MV-4-11 (cell line): ENCODE measurements around the gene SLC6A18.
A peak's percentile ranks its signal among the peaks of the same experiment; 100 is the strongest.

Experiments
- DNase-seq: peaks from one replicate; lab custom pipeline; 2025; lab: John Stamatoyannopoulos, UW

The SLC6A18 gene

DNA sequence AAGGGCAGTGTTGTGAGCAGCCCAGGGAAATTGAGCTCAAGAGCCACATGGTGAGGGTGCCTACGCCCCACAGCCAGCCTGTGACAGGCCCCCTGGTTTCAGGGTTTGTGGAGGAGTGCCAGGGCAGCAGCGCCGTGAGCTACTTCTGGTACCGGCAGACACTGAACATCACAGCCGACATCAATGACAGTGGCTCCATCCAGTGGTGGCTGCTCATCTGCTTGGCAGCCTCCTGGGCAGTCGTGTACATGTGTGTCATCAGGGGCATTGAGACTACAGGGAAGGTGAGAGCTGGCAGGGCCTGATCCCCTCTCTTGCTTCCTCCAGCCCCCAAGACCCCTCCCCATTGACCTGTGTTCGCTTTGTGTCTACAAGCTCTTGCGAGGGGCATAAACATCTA, 10.2 kb downstream of the SLC6A18 start:
- DNase-seq, result peak; percentile 43

GRCh38 chr5:1235838-1236237, 10.7 kb downstream of the SLC6A18 start:
- no peak for DNase-seq

- no peak for DNase-seq
These were observed 14.5 kb downstream of the SLC6A18 start for GRCh38 chr5:1239505-1240251.

DNA sequence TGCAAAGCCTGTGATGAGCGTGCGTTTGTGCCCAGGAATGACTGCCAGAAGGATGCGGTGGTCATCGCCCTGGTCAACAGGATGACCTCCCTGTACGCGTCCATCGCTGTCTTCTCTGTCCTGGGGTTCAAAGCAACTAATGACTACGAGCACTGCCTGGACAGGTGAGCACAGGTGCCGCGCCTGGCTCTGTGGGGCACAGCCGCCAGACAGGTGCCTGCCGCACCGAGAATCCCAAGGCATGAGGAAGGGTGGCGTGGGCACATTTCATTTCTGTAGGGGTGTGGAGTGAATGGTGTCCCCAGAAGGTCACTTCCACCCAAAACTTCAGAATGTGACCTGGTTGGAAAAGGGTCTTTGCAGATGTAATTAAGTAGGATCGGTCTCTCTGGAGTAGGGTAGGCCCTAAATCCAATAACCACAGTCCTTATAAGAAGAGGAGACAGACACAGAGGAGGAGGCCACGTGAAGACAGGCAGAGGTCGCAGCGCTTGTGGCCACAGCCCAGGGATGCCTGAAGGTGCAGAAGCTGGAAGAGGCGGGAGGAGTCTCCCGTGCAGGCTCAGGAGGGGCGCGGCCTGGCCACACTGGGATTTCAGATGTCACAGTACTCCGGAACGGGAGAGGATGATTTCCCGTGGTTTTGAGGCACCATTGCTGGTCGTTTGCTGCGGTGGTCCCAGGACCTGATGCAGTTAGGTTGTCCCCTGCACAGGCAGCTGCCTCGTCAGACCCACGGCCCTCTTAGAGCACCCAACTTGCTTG, 15.5 kb downstream of the SLC6A18 start:
- DNase-seq, result no peak

- no peak for DNase-seq
These were observed 16.4 kb downstream of the SLC6A18 start for GRCh38 chr5:1241509-1242080.

GRCh38 chr5:1242733-1243486, 17.7 kb downstream of the SLC6A18 start:
- no peak for DNase-seq

GRCh38 chr5:1243487-1244130, 18.4 kb downstream of the SLC6A18 start:
- DNase-seq, result no peak

- DNase-seq, result no peak
These were observed 19.1 kb downstream of the SLC6A18 start for GRCh38 chr5:1244255-1244654.

GRCh38 chr5:1244976-1245375, 19.8 kb downstream of the SLC6A18 start:
- no peak for DNase-seq

GRCh38 chr5:1245905-1246576, 20.9 kb downstream of the SLC6A18 start:
- DNase-seq, result no peak

DNA sequence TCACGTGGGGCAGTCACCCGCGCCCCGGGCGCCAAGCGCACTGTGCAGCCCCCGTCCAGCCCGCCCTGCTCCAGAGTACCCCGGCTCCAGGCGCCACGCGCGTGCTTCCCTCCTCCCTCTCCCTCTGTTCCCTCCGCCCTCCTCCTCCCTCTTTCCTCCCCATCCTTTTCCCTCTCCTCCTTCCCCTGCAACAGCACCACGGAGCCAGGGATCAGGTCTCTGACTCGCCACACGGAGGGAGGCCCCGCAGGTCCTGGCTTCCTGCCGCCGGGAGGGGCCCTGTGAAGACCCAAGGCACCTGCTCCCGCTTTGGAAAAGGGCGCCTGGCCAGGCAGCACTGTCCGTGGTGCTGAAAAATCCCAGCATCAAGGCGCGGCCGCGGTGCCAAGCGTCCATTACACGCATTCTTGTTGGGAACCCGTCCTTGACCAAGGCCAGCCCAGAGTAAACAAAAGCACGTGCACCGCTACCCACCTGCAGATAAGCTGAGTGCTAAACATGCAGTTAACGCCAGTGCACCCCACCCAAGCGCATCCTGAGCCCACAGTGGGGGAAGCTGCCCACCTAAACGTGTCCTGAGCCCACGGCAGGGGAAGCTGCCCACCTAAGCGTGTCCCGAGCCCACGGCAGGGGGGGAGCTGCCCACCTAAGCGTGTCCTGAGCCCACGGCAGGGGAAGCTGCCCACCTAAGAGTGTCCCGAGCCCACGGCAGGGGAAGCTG, 21.7 kb downstream of the SLC6A18 start:
- no peak for DNase-seq

- no peak for DNase-seq
These were observed 22.6 kb downstream of the SLC6A18 start for GRCh38 chr5:1247811-1248210.

DNA sequence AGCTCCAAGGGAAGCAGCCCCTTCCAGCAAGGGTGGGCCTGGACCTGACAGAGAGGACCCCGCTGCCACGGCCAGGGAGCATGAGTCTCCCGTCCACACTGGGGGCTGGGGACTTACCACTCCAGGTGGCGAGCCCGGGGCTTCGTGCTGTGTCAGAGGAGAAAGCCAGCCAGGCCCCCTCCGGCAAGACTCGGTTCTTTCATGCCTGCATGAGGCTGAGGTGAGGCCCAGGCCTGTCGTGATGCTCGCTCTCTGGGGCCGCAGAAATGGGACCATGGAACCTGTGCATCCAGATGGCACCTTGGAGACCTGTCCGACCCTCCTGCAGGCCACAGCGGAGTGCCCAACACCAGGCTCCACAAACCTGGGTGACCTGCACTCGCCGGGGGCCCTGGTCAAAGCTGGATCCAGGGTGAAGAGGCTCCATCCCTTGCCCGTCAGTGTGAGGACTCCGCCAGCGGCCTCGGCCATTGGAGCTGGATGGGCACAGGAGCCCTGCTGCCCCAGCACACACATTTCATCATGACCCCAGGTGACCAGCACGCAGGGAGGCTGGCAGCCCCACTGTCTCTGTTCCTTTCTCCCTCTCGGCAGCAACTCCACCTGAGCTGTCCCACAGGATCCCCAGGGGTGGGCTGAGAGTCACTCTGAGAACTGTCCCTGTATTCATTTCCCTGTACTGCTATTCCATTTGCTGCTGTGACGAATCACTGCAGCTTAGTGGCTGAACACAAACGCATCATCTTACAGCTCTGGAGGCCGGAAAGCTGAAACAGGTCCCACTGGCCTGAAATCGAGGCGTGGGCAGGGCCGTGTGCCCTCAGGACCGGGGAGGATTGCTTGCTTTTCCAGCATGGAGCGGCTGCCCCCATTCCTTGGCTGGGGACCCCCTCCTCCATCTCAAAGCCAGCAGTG, 24.4 kb downstream of the SLC6A18 start:
- DNase-seq, result no peak

GRCh38 chr5:1251678-1252580, 26.7 kb downstream of the SLC6A18 start:
- DNase-seq, result no peak

DNA sequence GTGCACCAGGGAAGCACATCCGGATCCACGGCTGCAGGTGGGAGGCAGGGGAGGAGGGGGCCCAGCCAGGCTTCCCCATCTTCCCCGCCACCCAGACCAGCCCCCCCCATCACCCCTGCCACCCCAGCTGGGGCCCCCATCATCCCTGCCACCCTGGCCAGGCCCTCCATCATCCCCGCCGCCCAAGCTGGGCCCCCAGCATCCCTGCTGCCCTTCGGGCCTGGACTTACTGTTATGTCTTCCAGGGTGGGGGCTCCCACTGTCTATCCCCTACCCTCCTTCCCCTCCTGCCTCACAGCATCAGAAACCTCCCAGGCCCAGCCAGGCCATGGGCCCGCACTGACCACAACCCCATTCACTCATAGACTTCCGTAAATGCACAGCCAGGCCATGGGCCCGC, 27.5 kb downstream of the SLC6A18 start:
- no peak for DNase-seq

DNA sequence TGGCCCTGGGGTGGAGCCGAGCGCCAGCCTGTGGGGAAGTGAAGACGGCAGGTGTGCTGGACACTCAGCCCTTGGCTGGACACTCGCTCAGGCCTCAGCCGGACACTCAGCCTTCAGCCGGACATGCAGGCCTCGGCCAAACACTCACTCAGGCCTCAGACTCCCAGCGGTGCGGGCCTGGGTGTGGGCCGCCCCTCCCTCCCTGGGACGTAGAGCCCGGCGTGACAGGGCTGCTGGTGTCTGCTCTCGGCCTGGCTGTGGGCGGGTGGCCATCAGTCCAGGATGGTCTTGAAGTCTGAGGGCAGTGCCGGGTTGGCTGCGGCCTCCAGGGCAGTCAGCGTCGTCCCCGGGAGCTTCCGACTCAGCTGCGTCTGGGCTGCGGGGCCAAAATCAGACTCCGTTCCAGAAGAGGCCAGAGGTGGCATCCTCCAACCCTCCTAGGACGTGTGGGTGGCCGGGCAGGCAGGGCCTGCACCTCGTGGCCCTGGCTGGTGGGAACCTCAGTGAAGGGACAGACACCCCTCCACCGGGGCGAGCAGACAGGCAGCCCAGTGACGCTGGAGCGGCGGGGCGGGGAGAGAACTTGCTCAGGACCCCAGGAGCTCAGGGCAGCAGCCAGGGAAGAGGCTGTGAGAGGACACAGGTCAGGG, 28.4 kb downstream of the SLC6A18 start:
- DNase-seq, result no peak

DNA sequence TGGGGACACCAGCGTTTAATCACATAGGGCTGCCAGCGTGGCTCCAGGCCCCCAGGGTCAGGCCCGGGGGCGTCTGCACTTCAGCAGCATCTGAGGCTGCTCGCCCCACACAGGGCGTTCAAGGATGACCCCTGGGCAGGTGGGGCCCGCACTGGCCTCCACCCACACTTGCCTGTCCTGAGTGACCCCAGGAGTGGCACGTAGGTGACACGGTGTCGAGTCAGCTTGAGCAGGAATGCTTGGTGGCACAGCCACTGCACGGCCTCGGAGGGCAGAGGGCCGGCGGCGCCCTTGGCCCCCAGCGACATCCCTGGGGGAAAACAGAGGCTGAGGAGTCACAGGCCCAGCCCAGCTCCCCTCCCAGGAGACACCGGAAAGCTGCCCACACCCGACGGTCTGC, 29.0 kb downstream of the SLC6A18 start:
- DNase-seq, result no peak

GRCh38 chr5:1255081-1255561, 29.9 kb downstream of the SLC6A18 start:
- peak; percentile 13 for DNase-seq
